GM19193 (cell line): ENCODE measurements around the gene IL17RD.

Source experiments
- POLR2A ChIP-seq: IDR thresholded peaks from 4 replicates; pipeline ENCODE4 v1.6.1; 2011; ENCODE audit not compliant: insufficient read depth, insufficient read length; ENCODE audit errors: extremely low read depth

The IL17RD gene

DNA sequence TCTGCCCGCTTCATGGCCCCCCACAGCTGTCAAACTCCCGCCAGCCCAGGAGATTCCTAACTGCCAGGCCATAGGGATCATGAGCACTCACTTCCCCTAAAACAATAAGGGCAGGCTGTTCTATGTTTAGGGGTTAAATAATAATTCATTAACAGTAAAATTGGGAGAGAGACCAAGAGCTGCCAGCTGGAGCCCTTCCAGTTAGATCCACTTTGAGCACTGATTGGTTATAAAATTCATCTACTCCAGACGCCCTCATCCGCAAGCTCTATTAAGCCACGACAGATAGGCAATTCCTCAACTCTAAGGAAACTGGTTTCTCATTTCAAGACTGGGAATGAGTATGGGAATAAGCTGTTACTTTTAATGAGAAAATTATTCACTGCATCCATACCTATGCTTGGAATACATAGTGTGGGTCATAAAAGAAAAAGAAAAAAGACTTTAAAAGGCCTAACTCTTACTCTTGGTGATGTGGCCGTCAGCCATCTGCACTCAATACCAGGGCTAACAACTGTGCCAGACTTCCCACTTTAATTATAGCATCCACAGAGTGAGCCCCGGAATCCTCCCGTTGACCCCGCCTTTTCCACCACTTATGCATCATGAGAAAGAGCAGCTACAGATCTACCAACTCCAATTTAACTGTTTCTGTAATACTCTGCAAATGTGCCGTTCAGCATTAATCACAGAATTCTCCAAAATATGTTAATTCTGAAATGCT lies 44.5 kb downstream of the IL17RD start:
- TF ChIP-seq POLR2A: no peak

DNA sequence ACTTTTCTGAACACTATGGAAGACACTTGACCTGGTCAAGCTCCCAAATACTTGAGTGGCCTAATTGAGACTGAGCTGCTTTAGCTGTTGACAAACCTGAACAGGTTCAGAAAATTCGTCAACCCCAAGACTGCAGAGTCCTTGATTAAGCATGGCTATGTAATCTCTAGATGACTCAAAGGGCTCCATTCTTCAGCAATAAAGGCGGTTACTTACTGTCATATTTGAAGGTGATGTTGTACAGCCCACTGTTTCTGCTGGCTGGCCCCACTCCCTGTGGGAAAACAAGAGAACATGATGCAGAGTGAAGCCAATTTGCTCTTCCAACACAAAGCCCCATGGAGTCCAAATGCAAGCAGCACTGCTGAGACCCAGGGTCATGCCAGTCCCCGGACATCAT lies 45.1 kb downstream of the IL17RD start:
- TF ChIP-seq POLR2A: no peak

DNA sequence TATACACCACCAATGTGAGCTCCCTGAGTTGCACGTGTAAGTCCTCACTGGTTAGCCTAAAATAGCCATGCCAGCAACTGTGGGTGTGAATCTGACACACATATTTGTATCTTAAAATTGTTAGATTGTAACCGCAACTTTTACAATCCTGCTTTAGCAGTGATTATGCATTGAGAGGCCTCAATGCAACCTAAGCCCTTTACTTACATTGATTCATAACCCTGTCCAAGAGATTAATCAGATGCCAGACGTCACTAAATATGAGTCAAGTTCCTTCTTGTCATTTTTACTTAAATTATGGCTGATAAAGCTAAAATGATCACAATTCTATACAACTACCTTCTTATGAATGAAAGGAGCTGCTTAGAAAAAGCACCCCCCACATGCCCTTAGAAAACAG lies 46.9 kb downstream of the IL17RD start:
- TF ChIP-seq POLR2A: no peak

DNA sequence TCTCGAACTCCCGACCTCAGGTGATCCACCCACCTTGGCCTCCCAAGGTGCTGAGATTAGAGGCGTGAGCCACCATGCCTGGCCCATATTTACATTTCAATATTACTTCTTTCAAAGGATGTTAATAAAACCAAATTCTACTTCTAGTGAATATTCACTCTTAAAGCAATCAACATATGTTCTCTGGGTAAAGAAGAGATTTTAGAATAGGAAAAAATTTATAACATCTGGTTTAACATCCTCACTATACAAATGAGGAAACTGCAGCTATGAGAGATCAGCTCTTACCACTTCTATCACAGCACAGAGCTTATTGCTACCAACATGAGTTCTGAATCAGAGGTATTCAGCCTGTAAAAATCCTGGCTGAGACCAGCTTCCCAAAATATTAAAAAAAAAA lies 48.7 kb downstream of the IL17RD start:
- no peak for TF ChIP-seq POLR2A

DNA sequence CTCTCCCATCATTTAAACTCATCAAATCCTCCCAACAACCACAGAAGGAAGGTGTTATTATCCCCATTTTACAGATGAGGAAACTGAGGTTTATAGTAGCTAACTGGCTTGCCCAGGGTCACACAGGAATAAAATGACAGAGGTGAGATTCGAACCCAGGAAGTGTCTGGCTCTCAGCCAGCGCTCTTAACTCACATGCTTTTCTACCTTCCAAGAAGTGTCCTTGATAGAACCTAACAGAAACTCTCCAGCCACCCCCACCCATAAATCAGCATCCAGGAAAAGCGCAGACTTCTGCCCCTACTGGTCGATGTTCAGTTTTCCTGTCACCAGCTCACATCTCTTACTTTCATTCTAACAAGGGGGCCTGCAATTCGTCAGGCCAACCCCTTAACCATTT lies 52.9 kb downstream of the IL17RD start:
- TF ChIP-seq POLR2A: no peak

DNA sequence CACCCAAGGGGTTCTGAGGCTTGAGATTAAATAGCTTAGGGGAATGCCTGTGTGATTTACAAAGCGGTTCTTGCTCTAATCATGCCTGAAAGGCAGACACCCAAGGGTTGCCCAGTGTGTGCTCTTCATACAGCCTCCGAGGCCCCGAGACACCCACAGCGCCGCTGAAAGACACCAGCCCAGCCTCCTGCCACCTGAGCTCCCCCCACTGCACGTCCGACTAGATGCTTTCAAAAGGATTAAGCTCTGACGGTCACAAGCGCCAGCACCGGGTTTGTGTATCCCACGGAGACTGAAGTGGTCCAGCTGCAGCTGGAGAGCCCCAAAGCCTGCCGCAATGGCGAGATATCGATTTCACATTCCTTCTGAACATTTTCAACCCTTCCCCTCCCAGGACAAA lies 54.4 kb downstream of the IL17RD start:
- no peak for TF ChIP-seq POLR2A

DNA sequence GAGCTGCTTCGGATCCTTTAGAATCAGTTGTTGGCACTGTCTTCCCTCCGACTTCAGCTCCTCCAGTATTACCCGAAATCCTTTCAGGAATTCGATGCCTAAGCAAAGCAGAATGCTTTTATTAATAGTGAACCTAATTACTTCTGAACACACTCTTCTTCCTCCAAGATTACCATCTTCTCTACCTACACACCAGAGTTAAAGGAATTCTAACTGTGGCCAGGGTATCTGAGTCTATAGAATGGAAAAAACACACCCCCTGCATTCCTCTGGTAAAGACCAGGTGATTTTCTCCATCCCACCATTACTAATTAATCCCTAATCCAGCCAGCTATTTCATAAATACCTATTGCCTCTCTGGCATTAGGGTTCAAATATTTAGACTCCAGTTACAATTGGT lies 54.9 kb downstream of the IL17RD start:
- no peak for TF ChIP-seq POLR2A

DNA sequence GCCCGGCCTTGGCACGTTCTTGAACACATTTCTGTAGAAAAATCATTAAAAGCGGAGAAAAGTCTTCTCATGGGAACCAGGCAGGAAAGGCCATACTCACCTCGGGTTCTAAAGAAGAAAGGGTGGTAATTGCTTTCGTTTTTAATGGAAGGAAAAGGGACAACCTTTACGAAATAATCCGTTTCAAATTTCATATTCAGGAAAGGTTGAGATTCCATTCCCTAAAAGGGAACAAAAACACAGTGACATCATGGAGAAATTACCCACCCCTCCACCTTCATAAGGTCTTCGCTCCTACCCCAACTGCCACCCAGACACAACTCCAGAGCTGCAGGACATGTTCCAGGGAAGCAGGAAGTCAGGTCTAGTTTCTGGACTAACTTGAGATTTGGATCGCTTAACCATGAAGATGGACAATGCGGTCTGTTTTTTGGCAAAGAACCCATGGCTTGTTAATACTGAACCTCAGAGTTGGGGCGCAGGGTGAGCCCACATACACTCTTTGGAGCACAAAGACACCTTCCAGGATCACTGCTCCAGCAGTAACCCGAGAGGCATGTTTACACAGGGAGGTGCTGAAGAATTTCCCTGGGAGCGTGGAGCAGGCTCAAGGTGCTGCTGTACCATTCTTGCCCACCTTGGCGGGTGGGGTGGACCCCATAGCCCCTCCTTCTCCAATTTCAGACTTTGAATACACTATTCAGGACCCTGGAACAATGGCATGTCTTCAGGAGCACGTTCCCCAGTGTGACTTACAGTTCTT lies 55.5 kb downstream of the IL17RD start:
- no peak for TF ChIP-seq POLR2A

DNA sequence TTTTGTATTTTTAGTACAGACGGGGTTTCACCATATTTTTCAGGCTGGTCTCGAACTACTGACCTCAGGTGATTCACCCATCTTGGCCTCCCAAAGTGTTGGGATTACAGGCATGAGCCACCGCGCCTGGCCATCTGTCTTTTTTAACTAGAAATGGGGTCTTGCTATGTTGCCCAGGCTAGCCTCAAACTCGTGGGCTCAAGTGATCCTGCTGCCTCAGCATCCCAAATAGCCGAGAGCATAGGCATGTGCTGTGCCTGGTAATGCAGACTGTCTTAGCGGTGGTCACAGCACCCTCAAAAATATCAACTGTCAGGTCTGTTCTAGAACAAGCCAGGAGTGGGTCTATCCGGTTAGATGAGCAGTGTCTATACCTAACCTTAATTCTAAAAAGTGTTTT lies 56.5 kb downstream of the IL17RD start:
- no peak for TF ChIP-seq POLR2A

DNA sequence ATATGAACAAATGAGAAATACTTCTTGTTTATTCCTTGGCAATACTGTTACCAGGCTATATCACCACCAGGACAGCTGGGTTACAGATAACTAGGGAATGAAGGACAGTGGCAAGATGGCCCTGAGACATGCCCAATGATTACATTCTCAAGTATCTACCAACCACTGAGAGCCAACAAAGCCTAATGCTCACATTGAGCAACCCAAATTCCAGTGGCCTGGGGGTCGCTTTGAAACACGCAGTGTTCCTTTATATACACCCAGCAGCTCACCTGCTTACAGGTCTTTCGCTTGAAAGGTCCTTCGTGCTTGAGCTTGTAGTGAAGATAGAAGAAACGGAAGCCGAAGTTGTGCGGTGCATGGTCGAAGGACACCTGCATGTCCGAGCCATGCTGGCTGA lies 59.6 kb downstream of the IL17RD start:
- TF ChIP-seq POLR2A: no peak

DNA sequence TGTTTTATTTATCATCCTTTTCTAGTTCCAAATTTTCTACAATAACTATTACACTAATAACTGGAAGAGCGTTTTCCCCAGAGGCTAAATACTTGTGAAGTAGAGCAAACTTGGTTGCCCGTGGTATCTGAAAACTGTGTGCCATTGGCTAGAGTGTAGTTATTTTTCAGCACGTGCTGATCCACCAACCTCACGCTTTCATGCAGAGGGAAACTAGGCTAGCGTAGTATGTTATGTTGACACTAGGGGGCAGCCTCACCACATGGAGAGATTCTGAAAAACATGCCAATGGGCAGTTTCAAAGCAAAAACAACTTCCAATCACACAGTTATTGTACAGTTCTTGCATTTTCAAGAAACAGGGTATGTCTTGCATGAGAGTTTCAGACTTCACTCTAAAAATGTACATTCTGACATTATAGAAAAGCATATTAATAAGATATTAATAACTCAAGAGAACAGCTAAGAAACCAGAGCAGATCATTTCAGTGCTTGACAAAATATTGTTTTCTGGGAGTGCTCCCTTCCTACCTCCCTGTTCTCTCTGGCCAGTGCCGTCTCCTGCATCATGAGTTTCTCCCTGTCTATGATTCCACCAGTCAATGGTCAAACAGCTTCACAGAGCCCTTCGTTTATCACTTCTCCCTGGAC lies 65.0 kb downstream of the IL17RD start:
- TF ChIP-seq POLR2A: no peak

DNA sequence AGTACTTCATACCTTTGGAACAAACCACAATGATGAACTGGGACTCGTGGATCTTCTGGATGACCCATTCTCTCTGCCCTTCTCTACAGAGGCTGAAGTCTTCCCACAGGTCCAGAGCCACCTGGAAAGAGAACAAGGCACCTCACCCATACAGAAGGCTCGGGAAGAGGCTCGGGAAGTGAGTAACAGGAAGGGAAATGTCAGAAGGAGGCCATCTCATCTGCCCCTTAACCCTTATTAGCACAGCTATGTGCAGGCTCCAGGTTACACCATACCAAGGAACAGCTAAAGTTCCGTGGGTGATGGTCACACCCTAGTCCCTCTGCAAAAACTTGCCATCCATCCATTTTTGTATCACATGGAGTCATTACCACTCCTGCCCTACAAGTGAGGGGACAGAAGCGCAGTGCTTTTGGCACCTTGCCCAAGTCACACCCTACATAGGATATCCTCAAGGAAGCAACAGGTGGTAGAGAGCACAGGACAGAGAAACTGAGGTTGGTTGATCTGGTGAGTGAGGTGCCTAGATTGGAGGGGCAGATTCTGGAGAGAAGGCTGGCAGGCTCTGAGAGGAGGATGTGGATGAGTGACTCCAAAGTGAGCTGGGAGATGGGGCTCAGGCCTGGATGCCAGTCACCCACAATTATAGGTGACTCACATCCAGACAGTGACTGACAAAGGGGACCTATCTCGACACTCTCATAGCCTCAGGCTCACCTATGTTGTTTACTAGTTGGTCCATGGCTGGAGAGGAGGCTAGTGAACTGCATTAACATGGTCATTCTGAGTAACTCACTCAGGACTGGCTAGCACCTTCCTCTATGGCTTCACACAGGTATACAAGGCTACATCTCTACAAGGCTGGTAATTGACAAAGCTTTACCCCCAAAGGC lies 66.5 kb downstream of the IL17RD start:
- TF ChIP-seq POLR2A: no peak

DNA sequence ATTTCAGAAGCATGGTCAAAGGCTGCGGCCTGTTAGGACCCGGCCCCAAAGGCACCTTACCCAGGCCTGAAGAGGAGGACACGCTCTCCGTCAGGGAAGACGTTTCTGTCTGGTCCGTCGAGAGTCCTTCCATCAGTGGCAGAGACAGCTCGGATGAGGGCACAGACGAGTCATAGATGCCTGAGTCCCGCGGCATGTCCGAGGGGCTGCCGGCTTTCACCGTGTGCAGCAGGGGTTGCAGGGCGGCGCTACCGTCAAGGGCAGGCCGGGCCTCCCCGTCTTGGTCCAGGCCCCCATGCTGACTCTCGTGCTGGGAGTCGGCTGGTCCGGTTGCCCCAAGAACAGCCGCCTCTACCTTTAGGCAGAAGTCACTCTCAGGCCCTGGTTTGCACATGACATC lies 67.6 kb downstream of the IL17RD start:
- no peak for TF ChIP-seq POLR2A

DNA sequence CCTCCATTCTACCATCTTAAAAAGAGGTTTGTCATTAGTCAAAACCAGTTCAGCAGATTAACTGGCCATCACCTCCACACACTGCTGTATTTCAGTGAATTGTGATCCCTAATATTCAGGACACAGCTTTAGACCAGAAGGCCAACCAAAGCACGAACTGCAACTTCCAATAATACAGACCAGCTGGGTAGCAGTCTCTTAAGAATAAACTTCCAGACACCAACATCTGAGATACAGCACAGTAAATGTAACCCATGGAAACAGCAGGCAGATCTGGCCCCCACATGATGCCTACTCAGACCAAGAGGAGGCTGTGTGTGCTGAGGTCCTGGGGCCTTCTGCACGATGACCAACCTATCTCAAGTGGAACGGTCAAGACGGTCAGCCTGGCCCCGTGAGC lies 69.8 kb downstream of the IL17RD start:
- TF ChIP-seq POLR2A: no peak

DNA sequence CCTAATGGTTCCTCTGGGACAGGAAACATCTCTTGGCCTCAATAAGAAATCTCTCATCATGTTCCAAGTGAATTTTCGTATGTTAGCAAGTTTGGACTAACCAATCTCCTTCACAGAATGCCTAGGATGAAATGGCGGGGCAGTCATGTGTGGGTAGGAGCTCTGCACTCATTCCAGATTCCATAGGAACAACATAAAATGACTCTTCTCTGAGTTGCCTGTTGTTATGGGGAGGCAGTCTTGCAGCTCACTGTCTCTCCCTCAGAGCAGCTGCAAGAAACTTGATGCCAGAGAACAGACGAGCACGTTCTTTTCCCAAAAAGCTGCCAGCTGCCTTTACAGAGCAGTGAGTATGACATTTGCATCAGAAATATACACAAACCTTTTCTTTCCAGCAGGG lies 70.6 kb downstream of the IL17RD start:
- TF ChIP-seq POLR2A: no peak
